HepG2 (cell line): ENCODE measurements around the gene GSTP1. TPM values are rescaled to one million over a fixed set of nuclear protein-coding genes. Genes with fewer than 3 reads are reported as not detected.

Experiments
- ATAC-seq: fragments of 200-7000 bp; cut with Tn5 transposase; 3 replicates; pipeline ENCODE4 v1.9.1; 2020; ENCODE audit warnings: mild to moderate bottlenecking, moderate library complexity
- BruUV-seq: library from RNA; stranded (reverse); fragments of 400-500 nt; replicated peaks from 2 replicates; lab custom pipeline; 2021; lab: Mats Ljungman, UMichigan
- CTCF ChIA-PET: fragments of 300-600 bp; formaldehyde crosslinking; extraction: SDS; loops from one replicate; lab custom pipeline; 2021; ENCODE audit warnings: low total read pairs, inconsistent platforms, low intra/inter-chr PET ratio; lab: Yijun Ruan, JAX
- POLR2A ChIA-PET: fragments of 350-600 bp; sonication (Branson Sonifier 250); formaldehyde crosslinking; loops from one replicate; lab custom pipeline; 2020; ENCODE audit warnings: antibody characterized with exemption, inconsistent platforms; lab: Yijun Ruan, JAX
- DNase-seq: peaks from one replicate; pipeline ENCODE4 v3.0.0-alpha.2; 2015; ENCODE audit warnings: low spot score
- FAIRE-seq: peaks from 3 replicates; lab custom pipeline; 2011; peaks lifted over from hg19 to GRCh38; lab: Jason Lieb, UNC
- H2AFZ ChIP-seq: one replicate; pipeline ENCODE4 v1.6.1; 2011; ENCODE audit warnings: low read length, inconsistent platforms
- H3K27ac ChIP-seq: fragments of 300-600 bp; 3 replicates; pipeline ENCODE4 v1.8.0; 2011; ENCODE audit warnings: mixed run types, mild to moderate bottlenecking, mixed read lengths, low read length, inconsistent platforms; ENCODE audit not compliant: insufficient read depth; ENCODE audit errors: extremely low read length
- H3K27me3 ChIP-seq, 2 experiments: fragments of 200-600 bp in 1 of 2; 2 replicates in 1 of 2; 3 replicates in 1 of 2; pipeline versions ENCODE4 v1.6.0 to v1.8.0; 2011; ENCODE audit warnings: low read length in 2 of 2, mild to moderate bottlenecking in 2 of 2, moderate library complexity in 2 of 2, inconsistent platforms in 1 of 2; ENCODE audit not compliant: insufficient read depth in 2 of 2, control insufficient read depth in 1 of 2
- H3K36me3 ChIP-seq, 2 experiments: fragments of 200-600 bp in 1 of 2; replicated peaks in 1 of 2; 2 replicates in 1 of 2; 3 replicates in 1 of 2; pipeline versions ENCODE4 v1.5.1 to v1.8.0; 2011; ENCODE audit warnings: low read length in 2 of 2, inconsistent platforms in 1 of 2; ENCODE audit not compliant: insufficient read depth in 2 of 2, control insufficient read depth in 1 of 2
- H3K4me1 ChIP-seq: 2 replicates; pipeline ENCODE4 v1.5.1; 2012; ENCODE audit warnings: low read length, inconsistent platforms; ENCODE audit not compliant: insufficient read depth
- H3K4me2 ChIP-seq: 2 replicates; pipeline ENCODE4 v1.6.0; 2011; ENCODE audit warnings: low read depth, low read length, inconsistent platforms
- H3K4me3 ChIP-seq, 3 experiments: fragments of 200-600 bp in 1 of 3; sonication (generic), shearing (Covaris generic) in 1 of 3; replicated peaks in 1 of 3; 2 replicates each; pipeline ENCODE4 v1.5.1; 2011 to 2016; ENCODE audit warnings: low read length in 3 of 3, inconsistent platforms in 2 of 3, low read depth in 2 of 3, mild to moderate bottlenecking in 2 of 3, control low read depth in 1 of 3, mixed read lengths in 1 of 3; ENCODE audit not compliant: insufficient read depth in 1 of 3
- H3K79me2 ChIP-seq: one replicate; pipeline ENCODE4 v1.6.1; 2011; ENCODE audit warnings: low read length, inconsistent platforms; ENCODE audit not compliant: insufficient read depth
- H3K9ac ChIP-seq: 2 replicates; pipeline ENCODE4 v1.6.0; 2011; ENCODE audit warnings: mild to moderate bottlenecking, low read depth, low read length, inconsistent platforms; ENCODE audit not compliant: insufficient read depth
- H3K9me3 ChIP-seq: 2 replicates; pipeline ENCODE4 v1.5.1; 2012; ENCODE audit warnings: mild to moderate bottlenecking, low read length
- H4K20me1 ChIP-seq: 2 replicates; pipeline ENCODE4 v1.6.0; 2011; ENCODE audit warnings: inconsistent platforms, mild to moderate bottlenecking, low read length, moderate library complexity; ENCODE audit not compliant: insufficient read depth
- DNMT3B ChIP-seq: conservative IDR thresholded peaks from 2 replicates; pipeline ENCODE4 v1.6.1; 2016; ENCODE audit warnings: missing biosample characterization, control low read depth
- FOXO4 ChIP-seq: sonication (generic); formaldehyde crosslinking; conservative IDR thresholded peaks from 2 replicates; pipeline ENCODE4 v1.8.1; 2023; ENCODE audit warnings: missing genetic modification reagents
- GABPA ChIP-seq, 2 experiments: IDR thresholded peaks; 2 replicates each; pipeline ENCODE4 v1.6.1; 2011 to 2016; ENCODE audit warnings: low read depth in 2 of 2, low read length in 1 of 2, missing biosample characterization in 1 of 2, missing genetic modification characterization in 1 of 2
- KLF12 ChIP-seq: sonication (generic); formaldehyde crosslinking; IDR thresholded peaks from 2 replicates; pipeline ENCODE4 v1.4.0; 2020; ENCODE audit warnings: missing genetic modification reagents, borderline replicate concordance
- NCOA1 ChIP-seq: sonication (generic); formaldehyde crosslinking; IDR thresholded peaks from 2 replicates; pipeline ENCODE4 v1.9.0; 2021; ENCODE audit warnings: missing genetic modification reagents
- NFYB ChIP-seq: sonication (generic); formaldehyde crosslinking; IDR thresholded peaks from 2 replicates; pipeline ENCODE4 v1.4.0; 2020; ENCODE audit warnings: missing genetic modification reagents
- PBX2 ChIP-seq: IDR thresholded peaks from 2 replicates; pipeline ENCODE4 v1.6.1; 2016; ENCODE audit warnings: control low read depth
- RARA ChIP-seq: IDR thresholded peaks from 2 replicates; pipeline ENCODE4 v1.6.1; 2016; ENCODE audit warnings: missing genetic modification reagents, missing compliant biosample characterization
- TEAD2 ChIP-seq: sonication (generic); formaldehyde crosslinking; IDR thresholded peaks from 2 replicates; pipeline ENCODE4 v1.9.0; 2021; ENCODE audit warnings: missing genetic modification reagents
- USF2 ChIP-seq, 2 experiments: sonication (generic) in 1 of 2; formaldehyde crosslinking in 1 of 2; IDR thresholded peaks; 2 replicates each; pipeline versions ENCODE4 v1.5.1 to v1.6.1; 2011 to 2020; ENCODE audit warnings: borderline replicate concordance in 1 of 2, low read depth in 1 of 2, low read length in 1 of 2, mild to moderate bottlenecking in 1 of 2, missing genetic modification reagents in 1 of 2, moderate library complexity in 1 of 2
- ZNF136 ChIP-seq: sonication (generic); formaldehyde crosslinking; IDR thresholded peaks from 2 replicates; pipeline ENCODE4 v1.8.1; 2022; ENCODE audit warnings: low read depth, mild to moderate bottlenecking, moderate library complexity, missing genetic modification reagents
- ZNF432 ChIP-seq: sonication (generic); formaldehyde crosslinking; IDR thresholded peaks from 2 replicates; pipeline ENCODE4 v1.5.0; 2020; ENCODE audit warnings: missing genetic modification reagents, mild to moderate bottlenecking, borderline replicate concordance
- ZNF839 ChIP-seq: sonication (generic); formaldehyde crosslinking; IDR thresholded peaks from 2 replicates; pipeline ENCODE4 v1.4.0; 2020; ENCODE audit warnings: missing genetic modification reagents, mild to moderate bottlenecking, borderline replicate concordance
- WGBS: methylation state at CpG from one replicate; pipeline ENCODE4 v1.1.6; 2017; ENCODE audit warnings: low lambda C conversion rate; 5-methylcytosine and 5-hydroxymethylcytosine counted together
- in situ Hi-C: cut with HindIII; loops from 2 replicates; pipeline ENCODE4 v1.10.0; 2017; ENCODE audit warnings: low pct_unique_long_range_greater_than_20kb; ENCODE audit not compliant: extremely low pct_ligation_motif_present
- intact Hi-C: fragments of 100-400 bp; cut with micrococcal nuclease; formaldehyde crosslinking; loops from one replicate; pipeline ENCODE4 v1.10.0; 2022; ENCODE audit not compliant: unreplicated experiment
- polyA plus RNA-seq, 8 experiments: library from polyadenylated mRNA; depleted of rRNA in 3 of 8; stranded (reverse) in 7 of 8; unstranded in 1 of 8; fragments of >200 nt; fragmentation: Illumina TruSeq in 4 of 8; extraction: Trizol in 4 of 8; gene quantifications; 2 replicates each; pipeline versions ENCODE4 v1.2.1 to v1.2.3, GENCODE V29; 2011 to 2016; ENCODE audit warnings: low read depth in 4 of 8, missing spikeins in 1 of 8, mixed read lengths in 1 of 8; ENCODE audit not compliant: insufficient read depth in 1 of 8
- total RNA-seq, 5 experiments: library from RNA; depleted of rRNA; stranded (reverse); fragments of >200 nt; fragmentation: Illumina TruSeq; extraction: Trizol; gene quantifications; 2 replicates each; pipeline ENCODE4 v1.2.3, GENCODE V29; 2016; ENCODE audit warnings: low read depth in 1 of 5

Gene GSTP1
- total and polyA plus RNA-seq, 2 of the 13 experiments (the other 11 are each of a cell fraction or from before 2014, with no cell fraction given): not detected

- H3K4me3 ChIP-seq: no peak overlapping the region
- BruUV-seq: no TSS peak
- intact Hi-C loops: no loop called here
- TF ChIP-seq RARA (peak; percentile 24; the same call in 1 of the 2 replicates), FOXO4 (CRISPR knock-in tag) (0 out of 2 replicates have a peak, but pooled peaks have one; percentile 59), GABPA (IDR thresholded peaks at IDR 0.05; ENCODE audit: low read depth, low read length) (no peak), GABPA (CRISPR knock-in tag; IDR thresholded peaks at IDR 0.05; ENCODE audit: low read depth) (0 out of 2 replicates have a peak, but pooled peaks have one; percentile 16), DNMT3B (no peak), KLF12 (CRISPR knock-in tag) (0 out of 2 replicates have a peak, but pooled peaks have one; percentile 41)
- TF ChIP-seq, all 625 proteins: peak for 4
- in situ Hi-C loops: no loop called here
- no peaks in the 10 kb centered on the region for H3K36me3 ChIP-seq
- H3K27me3 ChIP-seq: no peaks in the 10 kb centered on the region
- H3K9ac ChIP-seq: no peak overlapping the region
- no peak for FAIRE-seq
- H3K27ac ChIP-seq: no peak overlapping the region
- no peaks in the 10 kb centered on the region for H3K79me2 ChIP-seq
- WGBS: 30% methylated on average over 8 of the region's 10 CpGs
- ChIA-PET POLR2A (no interaction called here), CTCF (no interaction called here)
- peaks cover 43% of the 10 kb centered on the region for H3K4me1 ChIP-seq
- peak overlapping the region; percentile 20 for H2AFZ ChIP-seq
- peak; percentile 51 for ATAC-seq
- no peaks in the 10 kb centered on the region for H4K20me1 ChIP-seq
- DNase-seq: no peak
- no peaks in the 10 kb centered on the region for H3K9me3 ChIP-seq
- peak overlapping the region; percentile 43 for H3K4me2 ChIP-seq
Observed at GRCh38 chr11:67544616-67545242, 38.9 kb upstream of the GSTP1 start.

GRCh38 chr11:67545280-67545679 lies 38.3 kb upstream of the GSTP1 start:
- WGBS: 18% methylated on average over 8 of the region's 8 CpGs
- TF ChIP-seq NFYB (CRISPR knock-in tag): peak; percentile 39; the same call in 1 of the 2 replicates
- TF ChIP-seq TEAD2: no peak
- no peak for TF ChIP-seq ZNF136 (CRISPR knock-in tag)
- TF ChIP-seq ZNF839 (CRISPR knock-in tag): no peak
- TF ChIP-seq NCOA1 (CRISPR knock-in tag): no peak
- no peak for TF ChIP-seq ZNF432 (CRISPR knock-in tag)
- peak; percentile 64 for TF ChIP-seq USF2 (IDR thresholded peaks at IDR 0.05; ENCODE audit: low read depth, low read length)
- TF ChIP-seq USF2 (CRISPR knock-in tag; IDR thresholded peaks at IDR 0.05; ENCODE audit: borderline replicate concordance): peak; percentile 72; the same call in 1 of the 2 replicates
- TF ChIP-seq PBX2 (CRISPR knock-in tag): peak; percentile 68

More at GRCh38 chr11:67545280-67545679, 38.3 kb upstream of the GSTP1 start:
- Histone ChIP-seq H3K4me2 (peak overlapping the region; percentile 43), H3K79me2 (no peaks in the 10 kb centered on the region), H3K36me3 (no peaks in the 10 kb centered on the region), H3K27me3 (no peaks in the 10 kb centered on the region), H3K4me1 (peaks cover 43% of the 10 kb centered on the region), H4K20me1 (no peaks in the 10 kb centered on the region), H3K9ac (no peak overlapping the region), H3K27ac (no peak overlapping the region), H3K4me3 (no peak overlapping the region), H2AFZ (peak overlapping the region; percentile 20), H3K9me3 (no peaks in the 10 kb centered on the region)
- in situ Hi-C loops (no loop called here), intact Hi-C loops (no loop called here)
- peak; percentile 84 for ATAC-seq
- DNase-seq: peak; percentile 45
- ChIA-PET CTCF (no interaction called here), POLR2A (no interaction called here)
- FAIRE-seq: no peak
- no TSS peak for BruUV-seq
